PC-3 (cell line): ENCODE measurements around the gene FAM200A.

Experiments used
- CTCF ChIP-seq: fragments of 300-600 bp; sonication (generic); conservative IDR thresholded peaks from 2 replicates; pipeline ENCODE4 v1.5.1; 2017; ENCODE audit warnings: antibody characterized with exemption, low read depth, mild to moderate bottlenecking, low read length
- EZH2 ChIP-seq: fragments of 300-600 bp; sonication (generic); IDR thresholded peaks from one replicate; pipeline ENCODE4 v1.6.1; 2017; ENCODE audit warnings: antibody characterized with exemption, mild to moderate bottlenecking, low read length; ENCODE audit not compliant: unreplicated experiment
- EZH2phosphoT487 ChIP-seq: fragments of 300-600 bp; sonication (generic); IDR thresholded peaks from 2 replicates; pipeline ENCODE4 v1.6.1; 2018; ENCODE audit warnings: mild to moderate bottlenecking, antibody characterized with exemption, low read length, borderline replicate concordance

- no peak for TF ChIP-seq CTCF
- TF ChIP-seq EZH2phosphoT487 = no peak
- no peak for TF ChIP-seq EZH2
Measured at GRCh38 chr7:99559175-99559915, 7.4 kb upstream of the FAM200A start.
